GM11168 (cell line): ENCODE results near the gene TUBGCP5.

Experiments
- in situ Hi-C: fragments of 300-500 bp; cut with MboI; formaldehyde crosslinking; loops from one replicate; pipeline ENCODE4 v1.12.0; 2022; ENCODE audit warnings: low sequenced_read_pairs; ENCODE audit not compliant: unreplicated experiment

The TUBGCP5 gene

GRCh38 chr15:22980189-22981050 is 58.9 kb downstream of the TUBGCP5 start, which contains the start of gene CYFIP1:
CYFIP1 (minus strand) TSS chr15:22980368; CDS start chr15:22947285, 33,083 bp downstream.
- in situ Hi-C loops, result no loop called here

GRCh38 chr15:22979238-22980188 is 59.9 kb downstream of the TUBGCP5 start:
- in situ Hi-C loops, result no loop called here

GRCh38 chr15:22978691-22979237 is 60.6 kb downstream of the TUBGCP5 start:
- in situ Hi-C loops, result no loop called here

DNA sequence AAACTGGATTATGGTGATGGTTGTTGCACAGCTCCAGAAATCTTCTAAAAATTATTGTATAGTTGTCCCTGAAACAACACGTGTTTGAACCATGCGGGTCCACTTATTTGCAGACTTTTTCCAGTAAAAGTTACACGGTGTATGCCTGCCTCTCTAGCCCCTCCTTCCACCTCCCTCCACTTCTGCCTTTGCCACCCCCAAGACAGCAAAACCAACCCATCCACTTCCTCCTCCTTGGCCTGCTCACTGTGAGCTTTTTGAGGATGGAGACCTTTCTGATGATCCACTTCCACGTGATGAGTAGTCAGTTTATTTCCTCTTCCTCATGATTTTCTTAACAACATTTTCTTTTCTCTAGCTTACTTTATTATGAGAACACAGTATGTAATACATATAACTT is 64.6 kb downstream of the TUBGCP5 start:
- in situ Hi-C loops, result no loop called here

GRCh38 chr15:22973987-22974386 is 65.4 kb downstream of the TUBGCP5 start:
- in situ Hi-C loops, result no loop called here

DNA sequence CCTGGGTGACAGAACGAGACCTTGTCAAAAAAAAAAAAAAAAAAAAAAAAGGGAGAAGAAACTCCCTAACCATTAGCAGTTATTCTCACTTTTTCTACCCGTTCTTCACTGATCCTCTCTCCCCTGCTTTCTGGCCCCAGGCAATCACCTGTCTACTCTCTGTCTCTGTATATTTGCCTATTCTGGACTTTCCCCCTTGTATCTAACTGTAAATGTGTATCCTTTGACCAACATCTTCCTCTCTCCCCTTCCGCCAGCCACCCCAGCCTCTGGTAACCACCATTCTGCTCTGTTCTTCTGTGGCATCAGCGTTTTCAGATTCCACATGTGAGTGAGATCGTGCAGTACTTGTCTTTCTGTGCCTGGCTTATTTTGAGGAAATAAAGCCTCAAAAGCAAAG is 66.1 kb downstream of the TUBGCP5 start:
- in situ Hi-C loops, result no loop called here

DNA sequence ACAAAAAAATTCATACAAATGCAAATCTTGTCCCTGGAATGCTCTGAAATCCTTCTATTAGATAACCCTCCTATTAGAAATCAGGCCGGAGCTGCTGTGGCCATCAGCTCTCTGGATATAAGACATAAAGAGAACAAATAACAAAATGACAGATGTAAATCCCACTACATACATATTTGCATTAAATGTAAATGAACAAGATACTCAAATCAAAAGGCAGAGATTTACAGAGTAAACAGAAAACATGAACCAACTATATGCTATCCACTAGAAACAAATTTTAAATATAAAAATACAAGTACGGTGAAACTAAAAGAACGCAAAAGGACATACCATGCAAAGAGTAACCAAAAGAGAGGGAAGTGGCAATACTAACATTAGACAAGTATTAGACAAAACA is 69.9 kb downstream of the TUBGCP5 start:
- in situ Hi-C loops, result no loop called here

DNA sequence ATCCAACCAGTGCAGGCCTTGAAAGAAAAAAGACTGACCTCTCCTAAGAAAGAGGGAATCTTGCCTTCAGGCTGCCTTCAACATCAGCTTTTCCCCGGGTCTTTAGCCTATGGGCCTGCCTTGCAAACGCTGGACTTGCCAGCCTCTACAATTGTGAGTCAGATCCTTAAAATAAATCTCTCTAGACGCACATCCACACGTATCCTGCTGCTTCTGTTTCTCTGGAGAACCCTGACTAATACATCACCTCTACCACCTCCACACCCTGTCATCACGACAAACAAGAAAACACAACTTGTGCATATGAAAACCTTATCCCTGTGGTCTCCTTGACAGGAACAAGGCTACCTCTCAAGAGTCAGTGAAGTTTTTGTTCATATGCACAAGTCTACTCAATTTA is 71.0 kb downstream of the TUBGCP5 start:
- in situ Hi-C loops, result no loop called here

GRCh38 chr15:22967084-22967770 is 72.1 kb downstream of the TUBGCP5 start:
- in situ Hi-C loops, result no loop called here

DNA sequence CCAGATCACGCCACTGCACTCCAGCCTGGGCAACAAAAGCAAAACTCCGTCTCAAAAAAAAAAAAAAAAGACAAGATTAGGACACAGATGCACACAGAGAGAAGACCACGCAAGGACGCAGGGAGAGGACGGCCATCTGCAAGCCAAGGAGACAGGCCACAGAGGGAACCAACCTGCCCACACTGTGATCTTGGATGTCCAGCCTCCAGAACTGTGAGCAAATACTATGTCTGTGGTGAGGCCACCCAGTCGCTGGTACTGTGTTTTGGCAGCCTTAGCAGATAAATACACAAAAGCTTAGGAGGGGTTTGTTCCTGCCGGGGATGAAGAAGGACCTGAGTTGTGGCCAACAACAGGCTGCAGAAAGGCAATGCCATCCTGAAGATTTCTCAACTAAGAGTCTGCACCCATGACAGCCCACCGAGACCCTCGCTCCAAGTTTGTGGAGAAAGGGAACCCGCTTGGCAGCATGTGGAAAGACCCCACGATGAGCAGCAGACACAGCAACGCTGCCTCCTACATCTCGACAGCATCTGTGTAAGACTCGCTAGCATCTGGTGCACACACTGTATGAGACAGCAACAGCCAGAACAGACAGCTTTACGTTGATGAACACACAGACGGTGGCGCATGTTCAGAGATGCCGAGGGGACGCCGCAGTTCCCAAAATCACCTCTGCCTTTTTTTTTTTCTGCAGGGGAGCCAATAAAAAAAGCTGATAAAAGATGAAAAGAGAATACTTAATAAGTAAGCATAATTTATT is 72.9 kb downstream of the TUBGCP5 start:
- in situ Hi-C loops, result no loop called here

- in situ Hi-C loops, result no loop called here
These were observed 75.7 kb downstream of the TUBGCP5 start for GRCh38 chr15:22963641-22964040.

- in situ Hi-C loops, result no loop called here
These were observed 76.8 kb downstream of the TUBGCP5 start for GRCh38 chr15:22962611-22963010.

DNA sequence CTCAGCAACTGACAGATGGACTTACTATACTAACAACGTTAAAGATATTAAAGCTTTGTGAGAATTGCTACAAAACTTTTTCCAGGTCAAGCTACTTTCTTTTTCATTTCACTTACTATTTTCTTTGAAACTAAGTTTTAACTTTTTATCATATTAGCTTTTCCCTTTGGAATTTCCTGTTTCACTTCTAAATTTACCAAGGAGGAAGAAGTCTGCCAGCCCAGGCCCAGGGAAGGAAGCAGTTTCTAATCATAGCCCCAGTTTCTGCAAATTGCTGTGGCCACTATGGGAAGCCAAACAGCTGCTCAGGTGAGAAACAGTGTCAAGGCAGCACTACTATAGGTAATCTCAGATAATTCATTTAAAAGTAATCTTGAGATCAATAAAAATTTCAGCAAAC is 77.6 kb downstream of the TUBGCP5 start:
- in situ Hi-C loops, result no loop called here

DNA sequence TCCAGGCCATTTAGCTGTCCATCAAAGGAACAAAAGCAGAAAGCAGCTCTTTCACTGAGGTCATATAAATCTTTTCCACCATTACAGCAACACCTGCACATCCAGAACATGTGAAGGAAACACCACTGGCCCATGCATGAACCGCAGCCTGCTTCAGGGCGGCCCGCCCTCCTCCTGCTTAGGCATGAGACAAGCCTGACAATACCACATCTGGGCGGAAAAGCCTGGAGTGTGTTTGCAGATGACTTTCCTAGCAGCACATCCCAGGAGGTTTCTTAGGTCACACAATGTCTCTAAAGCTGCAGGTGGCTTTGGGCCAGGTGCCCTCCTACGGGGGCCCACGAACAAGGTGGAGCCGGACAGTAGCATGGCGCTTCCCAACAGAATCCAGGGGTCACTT is 78.8 kb downstream of the TUBGCP5 start:
- in situ Hi-C loops, result no loop called here

GRCh38 chr15:22960126-22960525 is 79.2 kb downstream of the TUBGCP5 start:
- in situ Hi-C loops, result no loop called here

GRCh38 chr15:22959321-22960101 is 79.9 kb downstream of the TUBGCP5 start:
- in situ Hi-C loops, result no loop called here

GRCh38 chr15:22958487-22959280 is 80.7 kb downstream of the TUBGCP5 start:
- in situ Hi-C loops, result no loop called here

- in situ Hi-C loops, result no loop called here
These were observed 82.5 kb downstream of the TUBGCP5 start for GRCh38 chr15:22956978-22957260.
